Measurements from ENCODE around the gene CDC34. TPM values are rescaled to one million over a fixed set of nuclear protein-coding genes. Genes with fewer than 3 reads are reported as not detected.

Gene CDC34
- total RNA-seq, 2 donors from 2014 or later, result 40.2 to 86.2 TPM

- no peak for TF ChIP-seq CTCF (IDR thresholded peaks at IDR 0.05)
- Histone ChIP-seq H3K9me3 (no peaks in the 10 kb centered on the region), H3K4me1 (ENCODE audit: control insufficient read depth in 1 of 2, low read depth in 2 of 2) (peaks cover 0 to 9% of the 10 kb centered on the region in 2 donors), H3K36me3 (no peaks in the 10 kb centered on the region), H3K27me3 (replicated peaks; ENCODE audit: insufficient read depth) (no peaks in the 10 kb centered on the region), H3K4me3 (no peak overlapping the region), H3K27ac (no peak overlapping the region)
- DNase-seq (ENCODE audit: low spot score) (no peak), ATAC-seq (ENCODE audit: insufficient number of reproducible peaks, low FRiP score, low read depth) (no peak)
Measured at GRCh38 chr19:485077-485476, 46.5 kb upstream of the CDC34 start.

GRCh38 chr19:485583-486236, 45.9 kb upstream of the CDC34 start:
- no peak for TF ChIP-seq CTCF (IDR thresholded peaks at IDR 0.05)
- no peak overlapping the region for H3K27ac ChIP-seq
- DNase-seq (ENCODE audit: low spot score) (no peak), ATAC-seq (ENCODE audit: insufficient number of reproducible peaks, low FRiP score, low read depth) (no peak)
- peaks cover 0 to 8% of the 10 kb centered on the region in 2 donors for H3K4me1 ChIP-seq (ENCODE audit: control insufficient read depth in 1 of 2, low read depth in 2 of 2)
- no peak overlapping the region for H3K4me3 ChIP-seq
- no peaks in the 10 kb centered on the region for H3K36me3 ChIP-seq
- H3K27me3 ChIP-seq (replicated peaks; ENCODE audit: insufficient read depth), result no peaks in the 10 kb centered on the region
- H3K9me3 ChIP-seq, result no peaks in the 10 kb centered on the region

- Histone ChIP-seq H3K9me3 (no peaks in the 10 kb centered on the region), H3K36me3 (no peaks in the 10 kb centered on the region), H3K27me3 (replicated peaks; ENCODE audit: insufficient read depth) (no peaks in the 10 kb centered on the region), H3K4me3 (peak overlapping the region; percentile 91), H3K4me1 (ENCODE audit: control insufficient read depth in 1 of 2, low read depth in 2 of 2) (peaks cover 0 to 8% of the 10 kb centered on the region in 2 donors), H3K27ac (peak overlapping the region; percentile 69 to 92)
- TF ChIP-seq CTCF (IDR thresholded peaks at IDR 0.05), result no peak
- ATAC-seq (ENCODE audit: insufficient number of reproducible peaks, low FRiP score, low read depth), result peak; percentile 86
- DNase-seq (ENCODE audit: low spot score), result peak; percentile 73
Measured at GRCh38 chr19:488505-489417, 42.8 kb upstream of the CDC34 start.

- Histone ChIP-seq H3K4me1 (ENCODE audit: control insufficient read depth in 1 of 2, low read depth in 2 of 2) (peaks cover 0 to 8% of the 10 kb centered on the region in 2 donors), H3K27ac (peak overlapping the region; percentile 34 to 92), H3K4me3 (peak overlapping the region; percentile 91), H3K9me3 (no peaks in the 10 kb centered on the region), H3K36me3 (no peaks in the 10 kb centered on the region), H3K27me3 (replicated peaks; ENCODE audit: insufficient read depth) (no peaks in the 10 kb centered on the region)
- ATAC-seq (ENCODE audit: insufficient number of reproducible peaks, low FRiP score, low read depth) (peak; percentile 16), DNase-seq (ENCODE audit: low spot score) (no peak)
- no peak for TF ChIP-seq CTCF (IDR thresholded peaks at IDR 0.05)
Measured at GRCh38 chr19:489418-490196, 42.0 kb upstream of the CDC34 start.

Measured in thoracic aorta (tissue), 2 donors.